Measurements from ENCODE around the gene HIPK4. TPM values are rescaled to one million over a fixed set of nuclear protein-coding genes. Genes with fewer than 3 reads are reported as not detected.
A peak's percentile ranks its signal among the peaks of the same experiment; 100 is the strongest.

Gene HIPK4
- total RNA-seq, 1 donor from 2014 or later = 0.64 TPM

DNA sequence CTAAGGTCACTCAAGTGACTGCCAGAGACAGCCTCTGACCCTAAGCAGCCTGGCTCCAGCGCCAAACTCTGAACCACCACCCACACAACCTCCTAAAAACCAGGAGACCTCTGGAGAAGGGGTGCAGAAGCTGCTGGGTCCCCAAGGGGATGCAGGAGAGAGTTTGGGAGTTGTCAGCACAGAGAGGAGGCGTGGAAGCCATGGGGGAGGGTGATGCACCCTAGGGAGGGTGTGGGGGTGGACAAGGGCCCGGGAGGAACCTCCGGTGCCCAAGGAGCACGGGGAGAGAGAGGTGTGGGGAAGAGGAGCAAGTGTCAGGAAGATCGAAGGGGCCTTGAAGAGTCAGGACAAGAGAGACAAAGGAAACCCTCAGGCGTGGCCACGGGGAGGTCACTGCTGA is 2.1 kb upstream of the HIPK4 start:
- no peaks in the 10 kb centered on the region for H3K36me3 ChIP-seq
- no peaks in the 10 kb centered on the region for H3K27me3 ChIP-seq
- no peak overlapping the region for H3K4me3 ChIP-seq
- no peaks in the 10 kb centered on the region for H3K9me3 ChIP-seq
- intact Hi-C loops (cut with DNase I) = no loop called here
- peak overlapping the region; percentile 51 for H3K27ac ChIP-seq
- DNase-seq = no peak
- TF ChIP-seq, protein P1, sequence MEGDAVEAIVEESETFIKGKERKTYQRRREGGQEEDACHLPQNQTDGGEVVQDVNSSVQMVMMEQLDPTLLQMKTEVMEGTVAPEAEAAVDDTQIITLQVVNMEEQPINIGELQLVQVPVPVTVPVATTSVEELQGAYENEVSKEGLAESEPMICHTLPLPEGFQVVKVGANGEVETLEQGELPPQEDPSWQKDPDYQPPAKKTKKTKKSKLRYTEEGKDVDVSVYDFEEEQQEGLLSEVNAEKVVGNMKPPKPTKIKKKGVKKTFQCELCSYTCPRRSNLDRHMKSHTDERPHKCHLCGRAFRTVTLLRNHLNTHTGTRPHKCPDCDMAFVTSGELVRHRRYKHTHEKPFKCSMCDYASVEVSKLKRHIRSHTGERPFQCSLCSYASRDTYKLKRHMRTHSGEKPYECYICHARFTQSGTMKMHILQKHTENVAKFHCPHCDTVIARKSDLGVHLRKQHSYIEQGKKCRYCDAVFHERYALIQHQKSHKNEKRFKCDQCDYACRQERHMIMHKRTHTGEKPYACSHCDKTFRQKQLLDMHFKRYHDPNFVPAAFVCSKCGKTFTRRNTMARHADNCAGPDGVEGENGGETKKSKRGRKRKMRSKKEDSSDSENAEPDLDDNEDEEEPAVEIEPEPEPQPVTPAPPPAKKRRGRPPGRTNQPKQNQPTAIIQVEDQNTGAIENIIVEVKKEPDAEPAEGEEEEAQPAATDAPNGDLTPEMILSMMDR (IDR thresholded peaks at IDR 0.05) = no peak
- no peak for ATAC-seq
- peaks cover 13% of the 10 kb centered on the region for H3K4me1 ChIP-seq

GRCh38 chr19:40389404-40390083 is 437 bp downstream of the HIPK4 start:
- Histone ChIP-seq H3K4me1 (peaks cover 13% of the 10 kb centered on the region), H3K9me3 (no peaks in the 10 kb centered on the region), H3K27me3 (no peaks in the 10 kb centered on the region), H3K36me3 (no peaks in the 10 kb centered on the region), H3K4me3 (no peak overlapping the region), H3K27ac (no peak overlapping the region)
- intact Hi-C loops (cut with DNase I) = no loop called here
- ATAC-seq (no peak), DNase-seq (no peak)
- TF ChIP-seq, protein P1 (IDR thresholded peaks at IDR 0.05) = no peak

- Histone ChIP-seq H3K4me1 (peaks cover 12% of the 10 kb centered on the region), H3K27me3 (no peaks in the 10 kb centered on the region), H3K27ac (no peak overlapping the region), H3K4me3 (no peak overlapping the region), H3K36me3 (no peaks in the 10 kb centered on the region), H3K9me3 (no peaks in the 10 kb centered on the region)
- TF ChIP-seq, protein P1 (IDR thresholded peaks at IDR 0.05) = no peak
- ATAC-seq = no peak
- DNase-seq = no peak
- intact Hi-C loops (cut with DNase I) = no loop called here
Measured at GRCh38 chr19:40388481-40388880, 1.5 kb downstream of the HIPK4 start.

DNA sequence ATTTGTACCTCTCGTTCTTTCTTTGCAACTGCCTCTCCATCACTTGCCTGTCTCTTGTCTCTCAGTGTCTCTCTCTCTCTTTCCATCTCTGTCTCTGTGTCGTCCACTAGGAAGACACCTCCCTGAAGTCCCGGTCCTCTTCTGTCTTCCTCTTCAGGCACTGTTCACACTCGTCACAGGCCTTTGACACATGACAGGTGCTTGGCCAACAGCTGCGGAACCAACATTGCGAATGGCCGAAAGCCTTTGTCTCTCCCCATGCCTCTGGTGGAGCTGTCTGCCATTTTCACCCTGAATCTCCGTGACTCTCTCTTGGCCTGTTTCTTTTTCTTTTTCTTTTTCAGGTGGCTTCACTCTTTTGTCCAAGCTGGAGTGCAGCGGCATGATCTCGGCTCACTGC is 2.8 kb downstream of the HIPK4 start:
- DNase-seq (no peak), ATAC-seq (no peak)
- H3K27me3 ChIP-seq = no peaks in the 10 kb centered on the region
- TF ChIP-seq, protein P1 (IDR thresholded peaks at IDR 0.05) = no peak
- intact Hi-C loops (cut with DNase I) = no loop called here
- H3K27ac ChIP-seq = no peak overlapping the region
- H3K4me3 ChIP-seq = no peak overlapping the region
- peaks cover 3% of the 10 kb centered on the region for H3K4me1 ChIP-seq
- H3K36me3 ChIP-seq = no peaks in the 10 kb centered on the region
- no peaks in the 10 kb centered on the region for H3K9me3 ChIP-seq

DNA sequence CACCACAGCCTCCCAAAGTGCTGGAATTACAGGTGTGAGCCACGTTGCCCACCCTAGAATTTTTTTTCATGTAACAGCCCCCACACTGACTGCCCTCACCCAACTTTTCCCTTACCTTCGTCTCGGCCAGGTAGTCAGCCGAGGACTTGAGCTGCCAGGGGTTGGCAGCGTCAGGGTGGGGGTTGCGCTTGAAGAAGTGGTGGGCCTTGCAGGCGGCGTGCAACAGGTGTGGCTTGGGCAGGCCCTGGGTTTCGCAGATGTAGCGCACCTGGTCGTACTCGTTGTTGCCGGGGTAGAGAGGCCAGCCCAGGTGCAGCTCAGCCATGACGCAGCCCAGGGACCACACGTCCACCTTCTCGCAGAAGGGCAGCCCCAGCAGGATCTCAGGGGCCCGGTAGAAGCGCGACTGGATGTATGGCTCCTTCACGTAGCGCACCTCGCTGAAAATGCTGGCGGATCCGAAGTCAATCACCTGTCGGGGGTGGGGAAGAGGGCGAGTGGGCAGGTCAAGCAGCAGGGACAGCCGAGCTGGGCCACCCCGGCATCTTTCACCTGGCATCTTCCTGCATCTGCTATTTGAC is 6.2 kb downstream of the HIPK4 start:
- H3K27ac ChIP-seq = no peak overlapping the region
- H3K9me3 ChIP-seq = no peaks in the 10 kb centered on the region
- no peak for DNase-seq
- no peak overlapping the region for H3K4me3 ChIP-seq
- H3K27me3 ChIP-seq = no peaks in the 10 kb centered on the region
- peaks cover 11% of the 10 kb centered on the region for H3K36me3 ChIP-seq
- intact Hi-C loops (cut with DNase I) = no loop called here
- H3K4me1 ChIP-seq = no peaks in the 10 kb centered on the region
- ATAC-seq = no peak
- TF ChIP-seq, protein P1 (IDR thresholded peaks at IDR 0.05) = no peak
